Measurements from ENCODE around the gene AP1B1.

Gene AP1B1

GRCh38 chr22:29338398-29338797 lies 50.0 kb downstream of the AP1B1 start:
- no peaks in the 10 kb centered on the region for H3K9me3 ChIP-seq (ENCODE audit: low read depth, low read length)
- no peak overlapping the region for H3K27ac ChIP-seq
- no peak for DNase-seq (ENCODE audit: low read depth, low spot score)
- no peak for TF ChIP-seq EZH2 (IDR thresholded peaks at IDR 0.05)
- TF ChIP-seq POLR2AphosphoS5 (IDR thresholded peaks at IDR 0.05; ENCODE audit: borderline replicate concordance, low read depth, low read length), result no peak
- H3K4me3 ChIP-seq, result no peak overlapping the region
- no peak overlapping the region for H3K9ac ChIP-seq (ENCODE audit: insufficient read length)
- peaks cover 33% of the 10 kb centered on the region; the same call in 1 of the 2 replicates for H3K36me3 ChIP-seq (ENCODE audit: insufficient read depth, low read length)

DNA sequence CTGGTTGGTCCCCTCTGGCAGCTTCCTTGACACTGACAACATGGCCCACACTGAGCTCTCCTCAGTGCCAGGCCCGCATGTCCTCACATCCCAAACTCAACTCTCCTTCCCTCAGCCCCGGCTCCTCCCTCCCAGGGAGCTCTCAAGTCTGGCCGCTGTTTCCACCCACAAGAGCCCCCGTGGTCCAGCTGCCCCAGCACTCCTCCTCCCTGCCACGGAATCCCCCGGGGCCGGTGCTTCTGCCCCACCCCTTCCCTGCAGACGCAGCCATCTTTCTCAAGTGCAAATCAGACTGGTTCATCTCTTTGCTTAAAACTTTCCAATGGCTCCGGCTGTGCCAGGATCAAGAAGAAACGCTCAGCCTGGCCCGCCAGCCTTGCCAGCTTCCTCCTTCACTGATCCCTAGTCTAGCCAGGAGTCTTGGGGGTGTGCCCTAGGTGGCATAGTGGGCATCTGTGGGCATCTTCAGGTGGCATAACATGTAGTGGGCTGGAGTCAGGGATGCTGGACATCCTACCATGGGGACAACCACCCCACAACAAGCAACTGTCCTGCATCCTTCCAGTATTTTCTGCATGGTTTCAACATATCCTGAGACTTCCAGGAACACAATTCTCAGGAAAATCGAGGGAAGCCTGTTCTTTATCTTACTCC lies 50.6 kb downstream of the AP1B1 start:
- H3K9me3 ChIP-seq (ENCODE audit: low read depth, low read length), result no peaks in the 10 kb centered on the region
- H3K4me3 ChIP-seq, result no peak overlapping the region
- no peak for DNase-seq (ENCODE audit: low read depth, low spot score)
- no peak for TF ChIP-seq FOXP2 (optimal IDR thresholded peaks at IDR 0.05; ENCODE audit: control extremely low read depth, extremely low read length, insufficient read depth)
- no peak for TF ChIP-seq EZH2 (IDR thresholded peaks at IDR 0.05)
- no peak for TF ChIP-seq POLR2AphosphoS5 (IDR thresholded peaks at IDR 0.05; ENCODE audit: borderline replicate concordance, low read depth, low read length)
- H3K27ac ChIP-seq, result no peak overlapping the region
- H3K36me3 ChIP-seq (ENCODE audit: insufficient read depth, low read length), result peaks cover 33% of the 10 kb centered on the region; the same call in 1 of the 2 replicates
- H3K9ac ChIP-seq (ENCODE audit: insufficient read length), result no peak overlapping the region

- Histone ChIP-seq H3K36me3 (ENCODE audit: insufficient read depth, low read length) (peaks cover 30% of the 10 kb centered on the region; the same call in 1 of the 2 replicates), H3K4me3 (no peak overlapping the region), H3K9ac (ENCODE audit: insufficient read length) (no peak overlapping the region), H3K9me3 (ENCODE audit: low read depth, low read length) (no peaks in the 10 kb centered on the region), H3K27ac (no peak overlapping the region)
- no peak for TF ChIP-seq POLR2AphosphoS5 (IDR thresholded peaks at IDR 0.05; ENCODE audit: borderline replicate concordance, low read depth, low read length)
- TF ChIP-seq EZH2 (IDR thresholded peaks at IDR 0.05), result no peak
- TF ChIP-seq FOXP2 (optimal IDR thresholded peaks at IDR 0.05; ENCODE audit: control extremely low read depth, extremely low read length, insufficient read depth), result no peak
- DNase-seq (ENCODE audit: low read depth, low spot score), result no peak
Observed at GRCh38 chr22:29336751-29337490, 51.4 kb downstream of the AP1B1 start.

DNA sequence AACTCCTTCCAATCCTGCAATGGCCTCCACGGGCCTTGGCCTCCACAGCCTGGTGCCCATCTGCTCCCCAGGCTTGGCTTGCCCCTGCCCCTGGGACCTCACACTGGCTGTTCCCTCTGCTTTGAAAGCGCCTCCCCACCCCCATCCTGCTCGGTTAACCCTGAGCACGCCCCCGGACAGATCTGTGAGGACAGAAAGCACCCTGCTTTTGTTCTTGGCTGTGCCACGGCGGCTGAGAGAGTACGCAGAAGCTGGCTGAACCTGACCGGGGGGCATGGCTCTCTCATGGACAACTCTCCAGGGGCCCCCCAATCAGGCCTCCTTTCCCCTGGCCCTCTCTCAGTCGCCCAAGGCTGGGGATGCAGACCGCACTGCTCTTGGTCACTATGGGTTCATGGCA lies 52.7 kb downstream of the AP1B1 start:
- no peak overlapping the region for H3K9ac ChIP-seq (ENCODE audit: insufficient read length)
- H3K27ac ChIP-seq, result no peak overlapping the region
- H3K36me3 ChIP-seq (ENCODE audit: insufficient read depth, low read length), result peaks cover 19% of the 10 kb centered on the region; the same call in 1 of the 2 replicates
- TF ChIP-seq EZH2 (IDR thresholded peaks at IDR 0.05) (no peak), FOXP2 (optimal IDR thresholded peaks at IDR 0.05; ENCODE audit: control extremely low read depth, extremely low read length, insufficient read depth) (no peak), POLR2AphosphoS5 (IDR thresholded peaks at IDR 0.05; ENCODE audit: borderline replicate concordance, low read depth, low read length) (no peak)
- no peak for DNase-seq (ENCODE audit: low read depth, low spot score)
- H3K4me3 ChIP-seq, result no peak overlapping the region
- H3K9me3 ChIP-seq (ENCODE audit: low read depth, low read length), result no peaks in the 10 kb centered on the region

GRCh38 chr22:29334696-29335344 lies 53.5 kb downstream of the AP1B1 start:
- no peak overlapping the region for H3K27ac ChIP-seq
- no peak overlapping the region for H3K9ac ChIP-seq (ENCODE audit: insufficient read length)
- peaks cover 17% of the 10 kb centered on the region; the same call in 1 of the 2 replicates for H3K36me3 ChIP-seq (ENCODE audit: insufficient read depth, low read length)
- H3K4me3 ChIP-seq, result no peak overlapping the region
- no peaks in the 10 kb centered on the region for H3K9me3 ChIP-seq (ENCODE audit: low read depth, low read length)
- no peak for DNase-seq (ENCODE audit: low read depth, low spot score)
- TF ChIP-seq POLR2AphosphoS5 (IDR thresholded peaks at IDR 0.05; ENCODE audit: borderline replicate concordance, low read depth, low read length) (no peak), EZH2 (IDR thresholded peaks at IDR 0.05) (no peak)

GRCh38 chr22:29334148-29334547 lies 54.2 kb downstream of the AP1B1 start:
- Histone ChIP-seq H3K27ac (no peak overlapping the region), H3K36me3 (ENCODE audit: insufficient read depth, low read length) (peaks cover 17% of the 10 kb centered on the region; the same call in 1 of the 2 replicates), H3K4me3 (no peak overlapping the region), H3K9me3 (ENCODE audit: low read depth, low read length) (no peaks in the 10 kb centered on the region), H3K9ac (ENCODE audit: insufficient read length) (no peak overlapping the region)
- no peak for DNase-seq (ENCODE audit: low read depth, low spot score)
- TF ChIP-seq FOXP2 (optimal IDR thresholded peaks at IDR 0.05; ENCODE audit: control extremely low read depth, extremely low read length, insufficient read depth) (no peak), EZH2 (IDR thresholded peaks at IDR 0.05) (no peak), POLR2AphosphoS5 (IDR thresholded peaks at IDR 0.05; ENCODE audit: borderline replicate concordance, low read depth, low read length) (no peak)

- TF ChIP-seq FOXP2 (optimal IDR thresholded peaks at IDR 0.05; ENCODE audit: control extremely low read depth, extremely low read length, insufficient read depth) (no peak), POLR2AphosphoS5 (IDR thresholded peaks at IDR 0.05; ENCODE audit: borderline replicate concordance, low read depth, low read length) (no peak), EZH2 (IDR thresholded peaks at IDR 0.05) (no peak)
- Histone ChIP-seq H3K9me3 (ENCODE audit: low read depth, low read length) (no peaks in the 10 kb centered on the region), H3K9ac (ENCODE audit: insufficient read length) (no peak overlapping the region), H3K27ac (no peak overlapping the region), H3K4me3 (no peak overlapping the region), H3K36me3 (ENCODE audit: insufficient read depth, low read length) (peaks cover 7% of the 10 kb centered on the region; the same call in 1 of the 2 replicates)
- DNase-seq (ENCODE audit: low read depth, low spot score), result no peak
Observed at GRCh38 chr22:29332886-29333496, 55.4 kb downstream of the AP1B1 start.
